ENCODE data around the gene KIAA0319L.

The KIAA0319L gene

DNA sequence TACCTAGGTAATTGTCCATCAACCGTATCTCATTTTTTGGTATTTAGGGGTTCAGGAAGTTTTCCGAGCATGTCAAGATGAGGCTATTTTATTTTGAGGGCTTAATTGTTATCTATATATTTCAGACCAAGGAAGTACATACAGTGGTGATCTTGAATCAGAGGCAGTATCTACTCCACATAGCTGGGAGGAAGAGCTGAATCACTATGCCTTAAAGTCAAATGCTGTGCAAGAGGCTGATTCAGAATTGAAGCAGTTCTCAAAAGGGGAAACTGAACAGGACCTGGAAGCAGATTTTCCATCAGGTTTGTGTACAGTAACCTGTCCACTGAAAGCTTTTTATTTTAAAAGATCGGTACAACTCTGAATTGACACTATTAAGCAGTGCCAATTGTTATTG lies 158.5 kb downstream of the KIAA0319L start:
- H3K36me3 ChIP-seq (ENCODE audit: control insufficient read depth, insufficient read depth, low read length): peaks cover 56% of the 10 kb centered on the region

DNA sequence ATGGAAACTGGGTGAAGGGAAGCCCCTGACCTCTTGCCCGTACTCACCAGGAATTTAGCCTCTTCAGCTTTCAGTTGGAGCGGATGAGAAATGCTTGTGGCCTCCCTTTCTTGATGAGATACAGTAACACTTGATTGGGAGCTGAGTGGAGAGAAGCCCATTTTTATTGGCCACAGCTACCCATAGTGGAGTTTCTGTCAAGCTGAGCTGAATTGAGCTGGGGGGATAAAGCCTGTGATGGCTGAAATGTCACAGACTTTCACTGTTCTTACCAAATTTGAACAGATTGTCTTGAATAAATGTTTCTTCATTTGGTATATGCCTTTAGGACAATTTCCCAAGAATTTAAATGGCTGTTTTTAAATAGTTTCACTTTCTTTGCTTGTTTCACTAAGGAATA lies 162.8 kb downstream of the KIAA0319L start:
- Histone ChIP-seq H3K9me3 (ENCODE audit: control insufficient read depth, low read length) (no peaks in the 10 kb centered on the region), H3K36me3 (ENCODE audit: control insufficient read depth, insufficient read depth, low read length) (peaks cover 43% of the 10 kb centered on the region), H3K27me3 (ENCODE audit: control insufficient read depth, insufficient read depth, low read length, poor library complexity, severe bottlenecking) (no peaks in the 10 kb centered on the region), H3K27ac (ENCODE audit: insufficient read depth, low read depth, low read length, poor library complexity, severe bottlenecking) (no peak overlapping the region), H3K4me3 (ENCODE audit: insufficient read depth, low read depth, low read length) (no peak overlapping the region), H3K4me1 (ENCODE audit: control insufficient read depth, insufficient read depth, low read length) (no peaks in the 10 kb centered on the region)
- WGBS, 2 experiments: 89 to 94% methylated on average over 2 of the region's 2 CpGs

More for the DNA sequence above, 158.5 kb downstream of the KIAA0319L start:
- Histone ChIP-seq H3K27me3 (ENCODE audit: control insufficient read depth, insufficient read depth, low read length, poor library complexity, severe bottlenecking) (no peaks in the 10 kb centered on the region), H3K9me3 (ENCODE audit: control insufficient read depth, low read length) (no peaks in the 10 kb centered on the region), H3K4me1 (ENCODE audit: control insufficient read depth, insufficient read depth, low read length) (no peaks in the 10 kb centered on the region), H3K27ac (ENCODE audit: insufficient read depth, low read depth, low read length, poor library complexity, severe bottlenecking) (no peak overlapping the region), H3K4me3 (ENCODE audit: insufficient read depth, low read depth, low read length) (no peak overlapping the region)
- WGBS, 2 experiments: 94 to 97% methylated on average over 2 to 3 of the region's 3 CpGs

- no peaks in the 10 kb centered on the region for H3K9me3 ChIP-seq (ENCODE audit: control insufficient read depth, low read length)
- H3K36me3 ChIP-seq (ENCODE audit: control insufficient read depth, insufficient read depth, low read length): peaks cover 43% of the 10 kb centered on the region
- WGBS, 2 experiments: 40 to 50% methylated on average over 10 of the region's 10 CpGs
- no peaks in the 10 kb centered on the region for H3K27me3 ChIP-seq (ENCODE audit: control insufficient read depth, insufficient read depth, low read length, poor library complexity, severe bottlenecking)
- H3K4me1 ChIP-seq (ENCODE audit: control insufficient read depth, insufficient read depth, low read length): no peaks in the 10 kb centered on the region
- no peak overlapping the region for H3K4me3 ChIP-seq (ENCODE audit: insufficient read depth, low read depth, low read length)
- H3K27ac ChIP-seq (ENCODE audit: insufficient read depth, low read depth, low read length, poor library complexity, severe bottlenecking): no peak overlapping the region
These were observed 166.4 kb downstream of the KIAA0319L start for GRCh38 chr1:35390600-35391494.

GRCh38 chr1:35386959-35387358 lies 170.2 kb downstream of the KIAA0319L start:
- H3K27me3 ChIP-seq (ENCODE audit: control insufficient read depth, insufficient read depth, low read length, poor library complexity, severe bottlenecking): no peaks in the 10 kb centered on the region
- H3K9me3 ChIP-seq (ENCODE audit: control insufficient read depth, low read length): no peaks in the 10 kb centered on the region
- H3K27ac ChIP-seq (ENCODE audit: insufficient read depth, low read depth, low read length, poor library complexity, severe bottlenecking): no peak overlapping the region
- H3K4me1 ChIP-seq (ENCODE audit: control insufficient read depth, insufficient read depth, low read length): no peaks in the 10 kb centered on the region
- peaks cover 25% of the 10 kb centered on the region for H3K36me3 ChIP-seq (ENCODE audit: control insufficient read depth, insufficient read depth, low read length)
- H3K4me3 ChIP-seq (ENCODE audit: insufficient read depth, low read depth, low read length): no peak overlapping the region
- 93 to 97% methylated on average over 5 to 6 of the region's 6 CpGs for WGBS, 2 experiments

DNA sequence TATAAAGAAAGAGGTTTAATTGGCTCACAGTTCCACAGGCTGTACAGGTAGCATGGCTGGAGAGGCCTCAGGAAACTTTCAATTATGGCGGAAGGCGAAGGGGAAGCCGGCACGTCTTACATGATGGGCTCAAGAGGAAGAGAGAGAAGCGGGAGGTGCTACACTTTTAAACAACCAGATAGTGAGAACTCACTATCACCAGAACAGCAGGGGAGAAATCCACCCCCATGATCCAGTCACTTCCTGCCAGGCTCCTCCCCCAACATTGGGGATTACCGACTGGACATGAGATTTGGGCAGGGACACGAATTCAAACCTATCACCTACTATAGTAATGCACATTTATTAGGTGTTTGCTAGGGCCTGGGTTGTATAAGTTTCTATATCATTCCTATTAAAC lies 170.9 kb downstream of the KIAA0319L start:
- WGBS, 2 experiments: 91 to 94% methylated on average over 4 to 6 of the region's 7 CpGs
- H3K27me3 ChIP-seq (ENCODE audit: control insufficient read depth, insufficient read depth, low read length, poor library complexity, severe bottlenecking): no peaks in the 10 kb centered on the region
- H3K36me3 ChIP-seq (ENCODE audit: control insufficient read depth, insufficient read depth, low read length): peaks cover 28% of the 10 kb centered on the region
- H3K4me3 ChIP-seq (ENCODE audit: insufficient read depth, low read depth, low read length): no peak overlapping the region
- H3K27ac ChIP-seq (ENCODE audit: insufficient read depth, low read depth, low read length, poor library complexity, severe bottlenecking): no peak overlapping the region
- no peaks in the 10 kb centered on the region for H3K4me1 ChIP-seq (ENCODE audit: control insufficient read depth, insufficient read depth, low read length)
- H3K9me3 ChIP-seq (ENCODE audit: control insufficient read depth, low read length): no peaks in the 10 kb centered on the region
